Activated CD4-positive, alpha-beta T cell treated with anti-CD3 and anti-CD28 coated beads, Interleukin-2, amount 50 U/mL, for 16 hours (primary cell): ENCODE measurements around the gene SLC7A9.
A peak's percentile ranks its signal among the peaks of the same experiment; 100 is the strongest.
"Not testable (repeated sequence)": the region's sequence is repeated elsewhere in the genome, so short reads cannot be mapped to it uniquely, and the experiment has no call there.

Experiments
- DNase-seq: peaks from one replicate; pipeline ENCODE4 v3.0.0-alpha.2; 2020

Gene SLC7A9

GRCh38 chr19:32869369-32869965 is at the start of gene SLC7A9:
TSS of gene SLC7A9 (minus strand) at chr19:32869767. CDS start at chr19:32868534, 1,233 bp downstream.
- DNase-seq = no peak

- no peak for DNase-seq
Measured at GRCh38 chr19:32919365-32919764, 49.8 kb upstream of the SLC7A9 start.

GRCh38 chr19:32917616-32917996 is 48.0 kb upstream of the SLC7A9 start:
- no peak for DNase-seq

- DNase-seq = no peak
Measured at GRCh38 chr19:32916969-32917615, 47.5 kb upstream of the SLC7A9 start.

- DNase-seq = no peak
Measured at GRCh38 chr19:32914879-32915660, 45.5 kb upstream of the SLC7A9 start.

- DNase-seq = no peak
Measured at GRCh38 chr19:32911467-32911866, 41.9 kb upstream of the SLC7A9 start.

- no peak for DNase-seq
Measured at GRCh38 chr19:32910874-32911273, 41.3 kb upstream of the SLC7A9 start.

- no peak for DNase-seq
Measured at GRCh38 chr19:32910094-32910493, 40.5 kb upstream of the SLC7A9 start.

GRCh38 chr19:32909257-32909656 is 39.7 kb upstream of the SLC7A9 start:
- DNase-seq = no peak

- no peak for DNase-seq
Measured at GRCh38 chr19:32908641-32909190, 39.1 kb upstream of the SLC7A9 start.

- DNase-seq = no peak
Measured at GRCh38 chr19:32902448-32902847, 32.9 kb upstream of the SLC7A9 start.

- DNase-seq = no peak
Measured at GRCh38 chr19:32901504-32902161, 32.1 kb upstream of the SLC7A9 start.

GRCh38 chr19:32896516-32897214 is 27.1 kb upstream of the SLC7A9 start:
- DNase-seq = no peak

GRCh38 chr19:32895384-32895783 is 25.8 kb upstream of the SLC7A9 start:
- DNase-seq = peak; percentile 48

GRCh38 chr19:32891609-32892008 is 22.0 kb upstream of the SLC7A9 start:
- DNase-seq = no peak

- no peak for DNase-seq
Measured at GRCh38 chr19:32890841-32891240, 21.3 kb upstream of the SLC7A9 start.

- DNase-seq = no peak
Measured at GRCh38 chr19:32890326-32890725, 20.8 kb upstream of the SLC7A9 start.

GRCh38 chr19:32889137-32889934 is 19.8 kb upstream of the SLC7A9 start:
- no peak for DNase-seq

- DNase-seq = no peak
Measured at GRCh38 chr19:32887572-32888215, 18.1 kb upstream of the SLC7A9 start.

GRCh38 chr19:32886241-32886640 is 16.7 kb upstream of the SLC7A9 start:
- no peak for DNase-seq

- DNase-seq = not testable (repeated sequence)
Measured at GRCh38 chr19:32885255-32885654, 15.7 kb upstream of the SLC7A9 start.
